Spleen (tissue), 7 donors: Measurements from ENCODE around the gene DES.

ENCODE experiments used
- CTCF ChIP-seq, 11 experiments: fragments of 200-600 bp in 7 of 11; fragments of 450-650 bp in 4 of 11; sonication (generic) in 4 of 11; IDR thresholded peaks in 8 of 11; conservative IDR thresholded peaks in 3 of 11; 1 replicate in 7 of 11; 2 replicates in 4 of 11; pipeline versions ENCODE4 v1.4.0 to v1.8.0; 2016 to 2021; ENCODE audit warnings: antibody characterized with exemption in 11 of 11, inconsistent platforms in 4 of 11, mild to moderate bottlenecking in 1 of 11
- POLR2A ChIP-seq, 3 donors: fragments of 450-650 bp; IDR thresholded peaks; one replicate each; pipeline ENCODE4 v1.5.1; 2017; ENCODE audit warnings: antibody characterized with exemption in 3 of 3, mild to moderate bottlenecking in 1 of 3
- POLR2AphosphoS5 ChIP-seq, 3 donors: sonication (generic); formaldehyde crosslinking; IDR thresholded peaks; one replicate each; pipeline ENCODE4 v1.5.1; 2017; ENCODE audit warnings: antibody characterized with exemption in 3 of 3
- donor health status: DM: no; HTN: no; CAD: no; lungs with moderate emphysema.
- donor health status: DM: no; HTN: no; CAD: no.
- donor health status: DM: no; HTN: no; CAD: no.

GRCh38 chr2:219426534-219427136, 8.5 kb downstream of the DES start:
- TF ChIP-seq CTCF (IDR thresholded peaks at IDR 0.05 in 8 of 11, conservative IDR thresholded peaks at IDR 0.05 in 3 of 11) (no peak), POLR2A (IDR thresholded peaks at IDR 0.05) (no peak), POLR2AphosphoS5 (IDR thresholded peaks at IDR 0.05) (no peak)
